Vein endothelial cell (primary cell): ENCODE measurements around the gene C1orf141. TPM values are rescaled to one million over a fixed set of nuclear protein-coding genes. Genes with fewer than 3 reads are reported as not detected.

Experiments used
- small RNA-seq: library from RNA; depleted of rRNA; stranded (forward); fragments of <200 nt; gene quantifications from one replicate; pipeline ENCODE3, GENCODE V24; 2012
- total RNA-seq: library from RNA; depleted of rRNA; stranded (reverse); fragments of >200 nt; gene quantifications from 2 replicates; pipeline ENCODE4 v1.2.3, GENCODE V29; 2012

C1orf141 gene
- not detected in 2 replicates for total RNA-seq

GRCh38 chr1:67134695-67135094, at the start of gene C1orf141:
TSS of gene C1orf141 (minus strand) at chr1:67134970. CDS start at chr1:67127240, 7,730 bp downstream.

GRCh38 chr1:67166196-67166595, 31.4 kb upstream of the C1orf141 start, which contains the start of gene IL23R:
TSS of gene IL23R (plus strand) at chr1:67166454. CDS start at chr1:67168121, 1,667 bp downstream.

GRCh38 chr1:67053785-67054772, 80.7 kb downstream of the C1orf141 start, which contains the start of gene SLC35D1:
TSS of gene SLC35D1 (minus strand) at chr1:67054148. CDS start at chr1:67054013, 135 bp downstream.

Small RNAs within 50 kb of the gene (small RNA-seq; reads per million reads assigned to genes)
- gene RF00322 = not detected

Other genes with a start within 250 kb of the C1orf141 start
- 1.6 and 2.6 TPM in 2 replicates for gene DNAI4, start 210.1 kb downstream of the C1orf141 start, total RNA-seq
- 33.0 and 39.5 TPM in 2 replicates for gene MIER1, start 210.0 kb downstream of the C1orf141 start, total RNA-seq
- 4.9 and 5.4 TPM in 2 replicates for gene SLC35D1, start 80.8 kb downstream of the C1orf141 start, total RNA-seq
- gene IL23R, start 31.5 kb upstream of the C1orf141 start, total RNA-seq = not detected in 2 replicates
- gene IL12RB2, start 172.9 kb upstream of the C1orf141 start, total RNA-seq = not detected in 2 replicates